ENCODE results near the gene STK10. TPM values are rescaled to one million over a fixed set of nuclear protein-coding genes. Genes with fewer than 3 reads are reported as not detected.

Gene STK10
- total and polyA plus RNA-seq, 2 experiments from 2014 or later = 21.2 to 28.9 TPM

DNA sequence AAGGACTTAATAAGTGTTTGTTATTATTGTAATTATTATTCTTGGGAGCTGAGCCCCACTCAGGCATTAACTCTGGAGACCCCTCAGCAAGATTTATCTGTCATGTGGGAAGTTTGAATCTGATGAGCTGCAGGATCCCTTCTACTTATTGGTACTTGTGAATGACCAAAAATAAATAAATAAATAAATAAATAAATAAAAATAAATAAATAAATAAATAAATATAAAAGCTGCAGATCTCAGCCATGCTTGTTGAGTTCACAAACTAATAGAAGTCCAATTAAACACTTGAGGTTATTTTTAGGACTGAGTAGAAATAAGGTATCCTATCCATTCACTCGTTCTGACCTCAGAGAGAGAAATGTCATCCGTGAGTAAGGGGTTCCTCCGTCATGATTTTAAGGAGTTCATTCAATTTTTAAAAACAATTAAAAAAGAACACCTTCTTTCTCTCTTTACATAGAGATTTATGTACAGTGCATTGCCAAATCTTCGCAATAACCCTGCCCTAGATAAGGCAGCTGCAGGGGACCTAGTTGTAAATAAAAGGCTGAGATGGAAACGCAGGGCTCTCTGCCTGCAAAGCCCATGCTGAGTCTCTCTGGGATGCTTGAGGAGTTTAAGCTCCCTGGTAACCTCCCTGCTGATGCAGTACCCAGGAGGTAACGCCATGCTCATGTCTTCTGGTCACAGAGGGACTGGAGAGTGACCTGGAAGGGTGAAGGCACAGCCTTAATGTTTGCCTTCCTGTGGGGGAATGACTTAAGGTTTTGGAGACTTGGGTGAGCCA is 7.2 kb upstream of the STK10 start:
- no peak overlapping the region for H3K9ac ChIP-seq
- no peaks in the 10 kb centered on the region for H3K4me1 ChIP-seq (ENCODE audit: insufficient read depth)
- in situ Hi-C loops (cut with MboI) = no loop called here
- no peaks in the 10 kb centered on the region for H3K79me2 ChIP-seq (ENCODE audit: insufficient read depth)
- no peaks in the 10 kb centered on the region for H3F3A ChIP-seq (ENCODE audit: insufficient read depth)
- no peak overlapping the region for H3K4me2 ChIP-seq (ENCODE audit: unreplicated experiment)
- H3K27ac ChIP-seq = no peak overlapping the region
- H3K27me3 ChIP-seq (replicated peaks; ENCODE audit: insufficient read depth) = no peaks in the 10 kb centered on the region
- H3K4me3 ChIP-seq = no peak overlapping the region
- no peaks in the 10 kb centered on the region for H4K20me1 ChIP-seq (ENCODE audit: insufficient read depth)
- TF ChIP-seq EZH2phosphoT487 (IDR thresholded peaks at IDR 0.05; ENCODE audit: insufficient read depth, low read depth) (no peak), EZH2 (IDR thresholded peaks at IDR 0.05; ENCODE audit: insufficient read depth, poor library complexity, severe bottlenecking) (no peak)
- H2AFZ ChIP-seq = no peak overlapping the region
- 79 to 85% methylated on average over 6 of the region's 6 CpGs for WGBS, 2 experiments (ENCODE audit: low coverage in 1 of 2, low lambda C conversion rate in 2 of 2, missing lambda C conversion rate in 2 of 2)
- H3K36me3 ChIP-seq (ENCODE audit: low read depth) = no peaks in the 10 kb centered on the region
- no peaks in the 10 kb centered on the region for H3K9me3 ChIP-seq (ENCODE audit: low read depth)
- DNase-seq = no peak
- H3K9me2 ChIP-seq (ENCODE audit: insufficient read depth) = no peaks in the 10 kb centered on the region

DNA sequence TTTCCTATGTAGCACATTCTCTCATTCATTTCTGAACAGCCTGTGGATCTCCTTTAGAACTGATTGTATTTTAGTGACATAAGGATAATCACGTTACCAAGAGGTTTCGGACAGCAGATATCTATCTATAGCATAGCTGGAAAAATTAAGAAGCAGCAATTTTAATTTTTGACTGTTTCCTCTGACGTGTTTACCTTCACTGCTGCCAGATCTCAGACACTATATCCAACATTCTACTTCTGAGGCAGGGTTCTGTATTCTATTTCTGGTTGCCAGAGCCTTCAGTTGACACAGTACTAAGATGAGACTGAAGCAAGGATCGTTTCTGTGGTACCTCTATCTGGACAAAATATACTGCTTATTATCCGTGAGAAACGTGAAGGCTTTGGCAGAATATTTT is 5.8 kb upstream of the STK10 start, which contains the start of gene EFCAB9:
TSS of gene EFCAB9 (plus strand) at position 301 of the 400 bp plus-strand sequence. CDS start at position 302, 1 bp downstream.
- Histone ChIP-seq H3K9me3 (ENCODE audit: low read depth) (no peaks in the 10 kb centered on the region), H3K79me2 (ENCODE audit: insufficient read depth) (no peaks in the 10 kb centered on the region), H3K9me2 (ENCODE audit: insufficient read depth) (no peaks in the 10 kb centered on the region), H3K9ac (no peak within 1 kb of the TSS), H2AFZ (no peak within 1 kb of the TSS), H4K20me1 (ENCODE audit: insufficient read depth) (no peaks in the 10 kb centered on the region), H3K4me2 (ENCODE audit: unreplicated experiment) (no peak within 1 kb of the TSS), H3K27me3 (replicated peaks; ENCODE audit: insufficient read depth) (no peaks in the 10 kb centered on the region), H3K4me1 (ENCODE audit: insufficient read depth) (no peaks in the 10 kb centered on the region), H3F3A (ENCODE audit: insufficient read depth) (no peaks in the 10 kb centered on the region), H3K27ac (no peak within 1 kb of the TSS), H3K4me3 (no peak within 1 kb of the TSS), H3K36me3 (ENCODE audit: low read depth) (no peaks in the 10 kb centered on the region)
- in situ Hi-C loops (cut with MboI) = no loop called here
- no peak for DNase-seq
- 91% methylated on average over 6 of the region's 6 CpGs for WGBS, 2 experiments (ENCODE audit: low coverage in 1 of 2, low lambda C conversion rate in 2 of 2, missing lambda C conversion rate in 2 of 2)
- TF ChIP-seq EZH2 (IDR thresholded peaks at IDR 0.05; ENCODE audit: insufficient read depth, poor library complexity, severe bottlenecking) (no peak), EZH2phosphoT487 (IDR thresholded peaks at IDR 0.05; ENCODE audit: insufficient read depth, low read depth) (no peak)

DNA sequence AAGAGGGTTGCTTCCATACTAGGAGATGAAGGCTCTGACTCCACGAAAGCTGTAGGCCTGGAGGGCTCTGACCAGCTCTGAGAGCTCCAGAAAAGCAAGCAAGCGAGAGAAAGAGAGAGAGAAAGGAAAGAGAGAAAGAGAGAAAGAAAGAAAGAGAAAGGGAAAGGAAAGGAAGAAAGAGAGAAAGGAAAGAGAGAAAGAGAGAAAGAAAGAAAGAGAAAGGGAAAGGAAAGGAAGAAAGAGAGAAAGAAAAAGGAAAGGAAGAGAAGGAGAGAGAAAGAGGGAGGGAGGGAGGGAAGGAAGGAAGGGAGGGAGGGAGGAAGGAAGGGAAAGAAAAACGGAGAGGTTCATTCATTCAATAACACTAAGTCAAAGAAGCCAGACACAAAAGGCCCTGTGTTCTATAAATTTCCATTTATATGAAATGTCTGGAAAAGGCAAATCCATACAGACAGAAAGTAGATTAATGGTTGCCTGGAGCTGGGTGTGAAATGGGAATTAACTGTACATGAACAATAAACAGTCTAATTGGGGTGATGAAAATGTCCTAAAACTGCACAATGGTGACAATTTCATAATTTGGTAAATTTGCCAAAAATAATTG is 1.8 kb upstream of the STK10 start:
- H3K9me3 ChIP-seq (ENCODE audit: low read depth) = no peaks in the 10 kb centered on the region
- peaks cover 14% of the 10 kb centered on the region for H3K4me1 ChIP-seq (ENCODE audit: insufficient read depth)
- no peak overlapping the region for H3K4me2 ChIP-seq (ENCODE audit: unreplicated experiment)
- DNase-seq = no peak
- H3K4me3 ChIP-seq = no peak overlapping the region
- no peaks in the 10 kb centered on the region for H3K36me3 ChIP-seq (ENCODE audit: low read depth)
- no peak overlapping the region for H3K27ac ChIP-seq
- H4K20me1 ChIP-seq (ENCODE audit: insufficient read depth) = no peaks in the 10 kb centered on the region
- H3K9me2 ChIP-seq (ENCODE audit: insufficient read depth) = no peaks in the 10 kb centered on the region
- TF ChIP-seq EZH2phosphoT487 (IDR thresholded peaks at IDR 0.05; ENCODE audit: insufficient read depth, low read depth) = no peak
- no peak for TF ChIP-seq EZH2 (IDR thresholded peaks at IDR 0.05; ENCODE audit: insufficient read depth, poor library complexity, severe bottlenecking)
- in situ Hi-C loops (cut with MboI) = no loop called here
- no peak overlapping the region for H3K9ac ChIP-seq
- H3K79me2 ChIP-seq (ENCODE audit: insufficient read depth) = peaks cover 26% of the 10 kb centered on the region
- WGBS, 2 experiments (ENCODE audit: low coverage in 1 of 2, low lambda C conversion rate in 2 of 2, missing lambda C conversion rate in 2 of 2) = 89 to 94% methylated on average over 2 to 3 of the region's 3 CpGs
- peaks cover 10% of the 10 kb centered on the region for H3F3A ChIP-seq (ENCODE audit: insufficient read depth)
- H2AFZ ChIP-seq = no peak overlapping the region
- no peaks in the 10 kb centered on the region for H3K27me3 ChIP-seq (replicated peaks; ENCODE audit: insufficient read depth)

GRCh38 chr5:172188893-172189692 is 1.1 kb upstream of the STK10 start:
- peak overlapping the region; percentile 74 for H3K4me2 ChIP-seq (ENCODE audit: unreplicated experiment)
- peak overlapping the region; percentile 91 for H3K9ac ChIP-seq
- 51 to 53% methylated on average over 28 to 30 of the region's 30 CpGs for WGBS, 2 experiments (ENCODE audit: low coverage in 1 of 2, low lambda C conversion rate in 2 of 2, missing lambda C conversion rate in 2 of 2)
- peaks cover 33% of the 10 kb centered on the region for H3K79me2 ChIP-seq (ENCODE audit: insufficient read depth)
- peak overlapping the region; percentile 98 for H3K4me3 ChIP-seq
- no peaks in the 10 kb centered on the region for H3K9me2 ChIP-seq (ENCODE audit: insufficient read depth)
- no peaks in the 10 kb centered on the region for H3K9me3 ChIP-seq (ENCODE audit: low read depth)
- H2AFZ ChIP-seq = peak overlapping the region; percentile 73
- in situ Hi-C loops (cut with MboI) = no loop called here
- DNase-seq = no peak
- no peaks in the 10 kb centered on the region for H3K36me3 ChIP-seq (ENCODE audit: low read depth)
- no peak for TF ChIP-seq EZH2phosphoT487 (IDR thresholded peaks at IDR 0.05; ENCODE audit: insufficient read depth, low read depth)
- TF ChIP-seq EZH2 (IDR thresholded peaks at IDR 0.05; ENCODE audit: insufficient read depth, poor library complexity, severe bottlenecking) = no peak
- H3K4me1 ChIP-seq (ENCODE audit: insufficient read depth) = peaks cover 14% of the 10 kb centered on the region
- H3K27me3 ChIP-seq (replicated peaks; ENCODE audit: insufficient read depth) = no peaks in the 10 kb centered on the region
- no peaks in the 10 kb centered on the region for H4K20me1 ChIP-seq (ENCODE audit: insufficient read depth)
- H3K27ac ChIP-seq = no peak overlapping the region
- peaks cover 10% of the 10 kb centered on the region for H3F3A ChIP-seq (ENCODE audit: insufficient read depth)
